PFSK-1 (cell line): ENCODE measurements around the gene OBSL1.

Source experiments
- POLR2AphosphoS5 ChIP-seq: IDR thresholded peaks from 2 replicates; pipeline ENCODE4 v1.6.1; 2012; ENCODE audit warnings: low read depth, mild to moderate bottlenecking, control low read depth, low read length, moderate library complexity
- REST ChIP-seq, 2 experiments: IDR thresholded peaks; 2 replicates each; pipeline versions ENCODE4 v1.6.1 to v1.8.0; 2011 to 2012; ENCODE audit warnings: low read depth in 2 of 2, low read length in 2 of 2, control low read depth in 1 of 2, inconsistent platforms in 1 of 2, mild to moderate bottlenecking in 1 of 2, moderate library complexity in 1 of 2; ENCODE audit not compliant: insufficient read depth in 1 of 2
- TAF1 ChIP-seq: IDR thresholded peaks from 2 replicates; pipeline ENCODE4 v1.6.1; 2012; ENCODE audit warnings: low read length, control low read depth, borderline replicate concordance; ENCODE audit not compliant: insufficient read depth

GRCh38 chr2:219561179-219562048 lies 9.9 kb downstream of the OBSL1 start:
- TF ChIP-seq POLR2AphosphoS5 (no peak), REST (IDR thresholded peaks at IDR 0.05; ENCODE audit: insufficient read depth in 1 of 2, low read depth in 2 of 2, low read length in 2 of 2) (no peak), TAF1 (no peak)
